NOMO-1 treated with dmso at 0.1 percent for 144 hours (cell line): Measurements from ENCODE around the gene MPPED2.

Source experiments
- DNase-seq: peaks from one replicate; lab custom pipeline; 2025; ENCODE audit not compliant: unreplicated experiment; lab: John Stamatoyannopoulos, UW

Gene MPPED2

GRCh38 chr11:30535818-30536217 lies 50.3 kb downstream of the MPPED2 start:
- no peak for DNase-seq

DNA sequence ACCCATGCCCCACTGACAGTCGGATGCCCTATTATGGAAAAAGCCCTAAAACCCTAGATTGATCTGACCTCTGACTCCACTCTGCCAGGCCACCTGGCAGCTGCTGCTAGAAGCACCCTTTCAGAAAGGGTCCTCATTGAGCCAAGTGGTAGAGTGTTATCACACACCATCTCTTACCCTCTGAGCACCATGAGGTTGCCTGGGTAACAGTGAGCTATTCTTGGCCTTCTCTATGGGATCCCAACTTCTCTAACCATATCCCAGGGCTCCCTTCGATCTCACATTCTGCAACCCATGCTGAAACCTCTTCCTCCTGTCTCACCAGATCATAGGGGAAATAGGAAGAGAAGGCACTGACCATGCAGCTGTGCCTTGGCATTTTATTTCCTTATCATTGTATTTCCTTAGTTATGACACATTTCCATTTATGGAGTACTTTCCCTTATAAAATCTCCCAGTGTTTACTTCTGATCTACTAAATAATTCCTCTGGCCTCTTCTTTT lies 52.7 kb downstream of the MPPED2 start:
- DNase-seq: no peak

DNA sequence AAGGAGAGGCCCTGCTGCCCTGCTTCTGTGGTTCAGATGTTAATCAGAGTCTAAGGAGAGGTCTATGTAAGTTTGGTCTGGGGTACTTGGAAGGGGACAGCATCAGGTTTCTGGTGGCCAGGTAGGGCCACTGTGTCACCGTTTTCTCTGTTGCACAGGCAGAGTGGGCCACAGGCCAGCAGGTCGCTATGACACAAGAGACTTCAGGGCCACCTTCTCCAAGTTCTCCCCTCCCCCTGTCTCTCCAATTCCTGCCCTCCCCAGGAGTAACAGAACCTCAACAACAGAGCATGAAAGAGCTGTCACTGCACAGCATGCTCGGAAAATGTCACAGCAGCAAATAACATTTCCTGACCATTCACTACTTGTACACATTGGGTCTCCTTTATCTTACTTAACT lies 58.6 kb downstream of the MPPED2 start:
- no peak for DNase-seq

DNA sequence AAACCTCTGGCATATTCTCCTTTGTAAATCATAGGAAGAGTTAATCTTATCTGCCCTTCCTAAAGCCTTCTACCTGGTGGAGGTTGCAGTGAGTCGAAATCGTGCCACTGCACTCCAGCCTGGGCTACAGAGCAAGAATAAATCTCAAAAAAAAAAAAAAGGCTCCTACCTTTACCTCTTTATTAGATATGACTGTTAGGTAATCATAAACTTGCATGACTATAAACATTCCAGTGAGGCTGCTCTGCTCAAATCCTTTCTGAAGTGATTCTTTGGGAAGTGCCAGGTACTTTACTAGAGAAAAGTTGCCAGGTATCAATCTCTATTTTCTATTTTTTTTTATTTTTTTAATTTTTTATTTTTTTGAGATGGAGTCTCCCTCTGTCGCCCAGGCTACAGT lies 59.6 kb downstream of the MPPED2 start:
- no peak for DNase-seq

GRCh38 chr11:30522536-30523243 lies 63.5 kb downstream of the MPPED2 start:
- no peak for DNase-seq

- DNase-seq: no peak
Measured at GRCh38 chr11:30521297-30522071, 64.7 kb downstream of the MPPED2 start.

DNA sequence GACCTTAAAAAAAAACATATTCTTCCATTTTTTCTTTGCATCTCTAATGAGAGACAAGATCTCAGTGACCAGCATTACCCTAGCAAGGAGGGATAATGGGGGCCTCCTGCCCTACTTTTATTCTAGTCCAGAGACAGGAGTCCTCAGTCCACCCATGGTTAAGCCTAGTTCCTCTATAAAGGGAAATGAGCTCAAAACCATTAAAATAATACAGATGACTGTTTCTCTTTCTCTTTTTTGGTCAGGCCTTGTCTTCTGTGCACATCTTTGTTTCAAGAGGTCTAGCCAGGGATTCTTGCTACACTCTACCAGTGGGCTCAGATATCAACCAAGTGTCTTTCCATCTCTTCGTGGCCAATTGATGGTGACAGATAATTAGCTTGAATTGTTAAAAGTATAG lies 73.1 kb downstream of the MPPED2 start:
- DNase-seq: no peak

GRCh38 chr11:30511408-30511807 lies 74.7 kb downstream of the MPPED2 start:
- DNase-seq: no peak

- DNase-seq: no peak
Measured at GRCh38 chr11:30510750-30511149, 75.4 kb downstream of the MPPED2 start.

GRCh38 chr11:30509364-30509763 lies 76.8 kb downstream of the MPPED2 start:
- DNase-seq: no peak

- DNase-seq: no peak
Measured at GRCh38 chr11:30508594-30508993, 77.6 kb downstream of the MPPED2 start.

DNA sequence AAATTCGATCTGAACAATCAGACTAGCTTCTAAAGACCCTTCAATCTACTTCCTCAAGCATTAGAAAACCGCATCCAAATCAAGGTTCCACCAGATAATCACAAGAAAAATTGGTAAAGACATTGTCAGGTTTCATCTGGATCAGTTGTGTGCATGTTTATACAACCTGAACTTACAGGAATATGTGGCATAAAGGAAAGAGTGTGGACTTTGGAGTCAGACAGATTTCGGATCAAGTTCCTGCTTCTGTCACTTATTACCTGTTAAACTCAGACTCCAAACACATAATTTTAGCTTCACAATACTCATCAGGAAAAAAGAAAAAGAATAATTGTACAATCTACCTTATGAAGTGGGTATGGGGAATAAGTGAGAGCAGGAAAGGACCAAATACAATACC lies 80.5 kb downstream of the MPPED2 start:
- DNase-seq: no peak

- DNase-seq: no peak
Measured at GRCh38 chr11:30504468-30504867, 81.7 kb downstream of the MPPED2 start.

GRCh38 chr11:30503156-30503555 lies 83.0 kb downstream of the MPPED2 start:
- no peak for DNase-seq

DNA sequence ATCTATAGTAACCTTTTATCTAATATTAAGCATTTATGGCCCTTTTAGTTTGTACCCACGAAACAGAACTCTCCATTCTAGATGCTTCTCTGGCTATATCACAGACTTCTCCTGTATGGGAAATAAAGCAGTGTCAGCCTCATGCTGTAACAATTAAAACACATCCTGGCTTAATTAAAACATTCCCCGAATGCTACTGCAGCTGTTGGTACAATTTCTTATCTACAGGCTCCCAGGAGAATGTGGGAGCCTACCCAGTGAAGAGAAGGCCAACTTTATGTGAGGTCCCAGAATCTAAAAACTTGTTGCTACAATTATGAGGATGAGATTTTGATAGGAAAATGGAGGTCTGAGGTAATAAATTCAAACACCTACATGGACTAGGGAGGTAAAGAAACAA lies 83.8 kb downstream of the MPPED2 start:
- DNase-seq: no peak

DNA sequence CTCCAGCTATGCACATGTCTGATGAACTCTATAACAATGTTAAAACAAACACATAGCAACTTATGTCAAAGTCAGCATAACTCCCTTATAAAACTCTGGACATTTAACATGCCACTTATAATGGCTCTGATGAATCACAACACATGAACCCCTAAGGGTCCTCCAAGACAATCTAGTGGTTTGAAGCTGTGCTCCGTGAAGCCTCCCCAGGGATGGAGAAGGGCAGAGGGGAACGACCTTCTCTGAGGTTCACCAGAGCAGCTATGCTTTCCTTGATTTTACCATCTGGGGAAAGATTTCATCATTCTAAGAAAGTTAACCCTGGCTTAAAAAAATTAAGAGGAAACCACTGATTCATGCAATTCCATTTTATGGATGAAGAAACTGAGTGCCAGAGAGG lies 84.4 kb downstream of the MPPED2 start:
- no peak for DNase-seq

GRCh38 chr11:30499940-30500339 lies 86.2 kb downstream of the MPPED2 start:
- DNase-seq: no peak

DNA sequence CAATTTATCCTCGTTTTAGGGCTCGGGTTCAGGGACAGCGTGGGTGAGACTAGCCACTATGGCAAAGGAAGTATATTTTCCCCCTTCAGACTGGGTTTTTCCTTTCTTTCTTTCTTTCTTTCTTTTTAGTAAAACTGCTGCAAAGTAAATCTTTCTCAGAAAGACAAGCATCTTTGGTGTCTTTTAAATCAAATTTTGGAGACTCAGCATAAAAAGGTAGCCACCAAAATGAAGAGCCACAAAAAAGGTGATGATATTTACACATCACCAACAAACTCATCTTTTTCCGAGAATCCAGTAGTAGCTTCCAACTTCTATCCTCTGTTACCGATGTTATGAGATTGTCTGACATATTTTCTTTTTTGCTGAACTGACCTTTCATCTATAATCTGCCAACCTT lies 88.6 kb downstream of the MPPED2 start:
- no peak for DNase-seq

DNA sequence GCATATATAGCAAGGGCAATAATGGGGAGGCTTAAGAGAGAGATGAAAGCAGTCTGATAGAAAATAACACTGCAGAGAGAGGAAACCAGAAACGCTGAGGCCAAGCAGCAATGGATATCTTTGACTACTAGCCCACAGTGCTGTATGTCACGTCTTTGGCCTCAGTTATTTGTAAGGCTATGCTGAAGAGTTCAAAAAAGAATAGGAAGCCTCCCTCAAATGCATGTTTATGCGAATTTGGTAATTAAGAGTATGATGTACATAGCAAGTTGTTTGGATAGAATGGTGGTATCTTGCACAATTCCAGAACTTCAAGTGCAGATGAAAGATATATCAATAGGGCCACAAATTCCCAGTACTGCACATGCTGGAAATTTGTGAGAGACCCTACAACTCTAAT lies 89.2 kb downstream of the MPPED2 start:
- no peak for DNase-seq

- DNase-seq: no peak
Measured at GRCh38 chr11:30495437-30495836, 90.7 kb downstream of the MPPED2 start.

DNA sequence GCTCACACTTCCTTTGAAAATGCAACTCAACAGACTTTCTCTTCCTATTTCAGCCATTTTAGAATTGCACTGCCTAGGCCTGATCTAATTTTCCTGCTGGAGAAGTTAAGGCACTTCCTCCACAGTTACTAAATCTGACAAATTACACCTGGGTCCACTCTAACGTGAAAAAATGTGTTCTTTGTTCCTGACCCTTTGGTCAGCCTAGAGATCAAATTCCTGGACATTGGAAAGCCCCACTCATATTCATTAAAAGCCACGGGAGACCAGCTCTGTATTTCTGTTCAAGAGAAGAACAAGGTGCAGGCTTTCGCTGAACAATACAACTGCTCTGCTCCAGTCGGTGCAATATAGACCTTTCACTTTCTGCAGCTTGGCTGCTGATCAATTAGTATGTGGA lies 96.6 kb downstream of the MPPED2 start:
- DNase-seq: no peak

DNA sequence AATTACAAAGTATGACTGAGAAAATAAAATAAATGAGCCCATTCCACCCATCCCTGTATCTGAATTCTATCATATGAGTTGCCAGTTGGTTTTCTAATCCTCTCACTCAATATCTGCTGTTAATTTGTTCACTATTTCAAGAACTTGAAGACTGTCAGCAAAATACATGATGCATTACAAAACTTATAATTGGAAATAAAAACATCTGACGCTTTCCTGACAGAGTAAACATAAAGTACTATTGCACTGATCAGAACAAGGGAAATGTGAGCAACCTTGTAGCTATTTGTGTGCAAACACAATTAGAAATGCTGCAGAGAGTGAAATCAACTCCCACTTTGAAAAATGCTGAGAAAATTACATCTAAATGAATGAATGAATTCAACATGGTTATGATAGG lies 97.1 kb downstream of the MPPED2 start:
- DNase-seq: no peak
